ENCODE data around the gene SLC4A1. TPM values are rescaled to one million over a fixed set of nuclear protein-coding genes. Genes with fewer than 3 reads are reported as not detected.

The SLC4A1 gene
- total and polyA plus RNA-seq, 5 donors from 2014 or later, result not detected

DNA sequence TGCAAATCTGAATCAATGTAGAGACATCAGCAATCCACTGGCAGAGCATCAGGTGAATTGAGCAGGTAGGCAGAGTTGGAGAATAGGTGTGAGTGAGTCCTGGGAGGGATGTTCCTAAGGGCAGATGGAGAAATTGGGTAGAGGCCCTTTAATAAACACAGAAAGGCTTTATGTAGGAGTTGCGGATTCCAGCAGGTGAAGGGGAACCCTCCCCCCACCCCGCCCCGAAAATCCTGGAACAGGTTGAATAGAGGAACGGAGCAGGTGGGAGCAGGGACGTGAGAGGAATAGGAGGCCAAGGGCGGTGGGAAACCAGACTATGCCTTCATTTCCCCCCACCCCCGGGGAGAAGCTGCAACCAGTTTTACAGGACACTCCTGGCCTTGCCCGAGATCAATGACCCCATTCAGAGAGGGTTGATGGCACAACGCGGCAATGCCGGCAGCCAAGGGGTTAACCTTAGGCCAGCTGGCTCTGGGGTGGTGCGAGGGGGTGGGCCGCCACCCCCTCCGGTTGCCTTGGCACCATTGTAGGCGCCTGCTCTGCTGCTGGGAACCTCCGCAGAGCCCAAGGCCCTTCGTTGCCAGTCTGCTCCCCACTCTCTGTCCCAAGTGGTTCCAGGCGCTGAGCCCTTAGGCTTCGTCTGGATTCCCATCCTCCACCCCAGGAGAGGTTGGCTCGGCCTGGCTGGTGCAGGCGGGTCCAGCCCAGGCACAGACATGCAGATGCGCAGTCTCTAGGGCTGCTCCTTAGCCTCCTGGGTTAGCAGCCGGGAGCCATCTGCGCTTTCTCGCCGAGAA is 39.7 kb upstream of the SLC4A1 start:
- H3K4me3 ChIP-seq (ENCODE audit: low read depth, low read length), result no peak overlapping the region
- H3K9me3 ChIP-seq (ENCODE audit: control insufficient read depth in 2 of 2, low read length in 2 of 2), result no peaks in the 10 kb centered on the region
- Mint-ChIP-seq H3K4me3 (peak overlapping the region in 3 of 4 donors; percentile 0 to 72 (median 66)), H3K9me3 (peaks cover 0 to 4% (median 0%) of the 10 kb centered on the region in 7 donors), H3K36me3 (no peaks in the 10 kb centered on the region), H3K27me3 (peaks cover 40% of the 10 kb centered on the region), H3K4me1 (peaks cover 0 to 23% (median 8%) of the 10 kb centered on the region in 4 donors), H3K27ac (peak overlapping the region in 1 of 3 donors; percentile 28)
- H3K27ac ChIP-seq (ENCODE audit: insufficient read depth, low read length, poor library complexity, severe bottlenecking), result no peak overlapping the region
- H3K36me3 ChIP-seq (ENCODE audit: control insufficient read depth, insufficient read depth, low read length), result no peaks in the 10 kb centered on the region
- ATAC-seq (ENCODE audit: low read depth in 2 of 2) (no peak), DNase-seq (no peak)
- H3K27me3 ChIP-seq (ENCODE audit: control insufficient read depth, insufficient read depth, low read length), result peaks cover 10% of the 10 kb centered on the region
- peaks cover 17% of the 10 kb centered on the region for H3K4me1 ChIP-seq (ENCODE audit: control insufficient read depth, insufficient read depth, low read length, poor library complexity, severe bottlenecking)

DNA sequence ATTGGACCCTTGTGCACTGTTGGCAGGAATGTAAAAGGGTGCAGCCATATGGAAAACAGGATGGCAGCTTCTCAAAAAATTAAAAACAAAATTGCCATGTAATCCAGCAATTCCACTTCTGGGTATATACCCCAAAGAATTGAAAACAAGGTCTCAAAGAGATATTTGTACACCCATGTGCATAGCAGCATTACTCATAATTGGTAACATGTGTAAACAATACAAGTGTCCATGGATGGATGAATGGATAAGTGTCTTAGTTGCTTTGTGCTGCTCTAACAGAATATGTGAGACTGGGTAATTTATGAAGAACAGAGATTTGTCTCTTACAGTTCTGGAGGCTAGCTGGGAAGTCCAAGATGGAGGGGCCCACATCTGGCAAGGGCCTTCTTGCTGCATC is 36.7 kb upstream of the SLC4A1 start:
- no peaks in the 10 kb centered on the region for H3K9me3 ChIP-seq (ENCODE audit: control insufficient read depth in 2 of 2, low read length in 2 of 2)
- no peak overlapping the region for H3K4me3 ChIP-seq (ENCODE audit: low read depth, low read length)
- ATAC-seq (ENCODE audit: low read depth in 2 of 2) (no peak), DNase-seq (no peak)
- Mint-ChIP-seq H3K9me3 (peaks cover 0 to 2% (median 0%) of the 10 kb centered on the region in 7 donors), H3K4me3 (no peak overlapping the region), H3K27me3 (peaks cover 46% of the 10 kb centered on the region), H3K36me3 (no peaks in the 10 kb centered on the region), H3K4me1 (peaks cover 0 to 19% (median 6%) of the 10 kb centered on the region in 4 donors), H3K27ac (no peak overlapping the region)
- H3K27ac ChIP-seq (ENCODE audit: insufficient read depth, low read length, poor library complexity, severe bottlenecking), result no peak overlapping the region
- peaks cover 17% of the 10 kb centered on the region for H3K4me1 ChIP-seq (ENCODE audit: control insufficient read depth, insufficient read depth, low read length, poor library complexity, severe bottlenecking)
- H3K27me3 ChIP-seq (ENCODE audit: control insufficient read depth, insufficient read depth, low read length), result peaks cover 15% of the 10 kb centered on the region
- H3K36me3 ChIP-seq (ENCODE audit: control insufficient read depth, insufficient read depth, low read length), result no peaks in the 10 kb centered on the region

GRCh38 chr17:44297975-44298374 is 30.0 kb upstream of the SLC4A1 start:
- ATAC-seq (ENCODE audit: low read depth in 2 of 2) (no peak), DNase-seq (no peak)
- no peak overlapping the region for H3K4me3 ChIP-seq (ENCODE audit: low read depth, low read length)
- Mint-ChIP-seq H3K27ac (no peak overlapping the region), H3K27me3 (peaks cover 34% of the 10 kb centered on the region), H3K4me1 (peaks cover 0 to 6% (median 0%) of the 10 kb centered on the region in 4 donors), H3K36me3 (no peaks in the 10 kb centered on the region), H3K4me3 (no peak overlapping the region), H3K9me3 (no peaks in the 10 kb centered on the region)
- H3K4me1 ChIP-seq (ENCODE audit: control insufficient read depth, insufficient read depth, low read length, poor library complexity, severe bottlenecking), result no peaks in the 10 kb centered on the region
- H3K27me3 ChIP-seq (ENCODE audit: control insufficient read depth, insufficient read depth, low read length), result peaks cover 5% of the 10 kb centered on the region
- no peaks in the 10 kb centered on the region for H3K9me3 ChIP-seq (ENCODE audit: control insufficient read depth in 2 of 2, low read length in 2 of 2)
- no peaks in the 10 kb centered on the region for H3K36me3 ChIP-seq (ENCODE audit: control insufficient read depth, insufficient read depth, low read length)
- no peak overlapping the region for H3K27ac ChIP-seq (ENCODE audit: insufficient read depth, low read length, poor library complexity, severe bottlenecking)

DNA sequence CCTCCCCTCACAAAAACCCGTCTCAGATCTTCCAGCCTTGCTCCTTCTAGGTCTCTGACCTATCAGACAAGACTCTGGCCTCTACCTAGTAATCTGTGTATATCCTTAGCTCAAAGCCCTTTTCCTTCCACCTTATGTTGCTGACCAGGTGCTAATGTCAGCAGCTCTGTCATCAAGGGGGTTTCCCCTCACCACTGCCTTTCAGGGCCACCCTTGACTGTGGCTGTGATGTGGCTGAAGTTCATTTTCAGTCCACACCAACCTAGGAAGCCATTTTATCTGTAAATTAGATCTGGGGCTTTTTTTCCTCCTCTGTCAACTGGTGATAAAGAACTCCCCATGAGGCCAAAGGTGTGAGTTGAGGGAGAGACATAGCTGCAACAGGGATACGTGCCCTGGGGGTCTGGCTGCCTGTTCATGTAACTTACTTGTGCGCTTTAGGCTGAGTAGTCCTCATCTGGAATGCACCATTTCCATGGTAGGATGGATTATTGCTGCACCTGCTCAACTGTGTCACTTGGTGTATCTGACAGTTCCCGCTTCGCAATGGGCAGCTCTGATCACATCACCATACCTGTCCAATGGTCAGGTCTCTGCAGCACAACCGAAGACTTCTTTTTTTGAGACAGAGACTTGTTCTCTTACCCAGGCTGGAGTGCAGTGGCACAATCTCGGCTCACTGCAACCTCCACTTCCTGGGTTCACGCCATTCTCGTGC is 25.7 kb upstream of the SLC4A1 start:
- Mint-ChIP-seq H3K4me3 (no peak overlapping the region), H3K36me3 (no peaks in the 10 kb centered on the region), H3K9me3 (no peaks in the 10 kb centered on the region), H3K4me1 (no peaks in the 10 kb centered on the region), H3K27ac (no peak overlapping the region), H3K27me3 (peaks cover 33% of the 10 kb centered on the region)
- DNase-seq (no peak), ATAC-seq (ENCODE audit: low read depth in 2 of 2) (no peak)
- H3K36me3 ChIP-seq (ENCODE audit: control insufficient read depth, insufficient read depth, low read length), result no peaks in the 10 kb centered on the region
- H3K9me3 ChIP-seq (ENCODE audit: control insufficient read depth in 2 of 2, low read length in 2 of 2), result no peaks in the 10 kb centered on the region
- no peaks in the 10 kb centered on the region for H3K4me1 ChIP-seq (ENCODE audit: control insufficient read depth, insufficient read depth, low read length, poor library complexity, severe bottlenecking)
- H3K27me3 ChIP-seq (ENCODE audit: control insufficient read depth, insufficient read depth, low read length), result no peaks in the 10 kb centered on the region
- no peak overlapping the region for H3K4me3 ChIP-seq (ENCODE audit: low read depth, low read length)
- no peak overlapping the region for H3K27ac ChIP-seq (ENCODE audit: insufficient read depth, low read length, poor library complexity, severe bottlenecking)

DNA sequence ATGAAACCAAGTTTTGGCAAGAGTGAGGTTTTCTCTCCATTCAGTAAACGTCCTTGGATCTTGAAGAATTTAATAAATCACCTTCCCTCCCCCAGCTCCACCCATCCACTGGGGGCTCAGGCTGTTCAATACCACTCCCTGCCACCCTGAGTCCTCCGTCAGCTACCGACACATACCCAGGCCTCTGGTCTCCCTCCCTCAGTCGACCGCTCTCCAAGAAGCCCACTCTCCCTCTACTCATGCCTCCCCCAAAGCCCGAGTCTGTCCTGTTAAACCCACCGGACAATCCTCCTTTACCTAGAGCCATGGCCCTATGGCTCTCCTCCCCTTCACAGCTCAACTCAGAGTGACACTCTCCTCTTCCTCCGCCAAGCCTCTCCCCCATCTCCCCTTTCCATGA is 19.7 kb upstream of the SLC4A1 start:
- Histone ChIP-seq H3K9me3 (ENCODE audit: control insufficient read depth in 2 of 2, low read length in 2 of 2) (no peaks in the 10 kb centered on the region), H3K27ac (ENCODE audit: insufficient read depth, low read length, poor library complexity, severe bottlenecking) (no peak overlapping the region), H3K27me3 (ENCODE audit: control insufficient read depth, insufficient read depth, low read length) (no peaks in the 10 kb centered on the region), H3K4me1 (ENCODE audit: control insufficient read depth, insufficient read depth, low read length, poor library complexity, severe bottlenecking) (no peaks in the 10 kb centered on the region), H3K4me3 (ENCODE audit: low read depth, low read length) (no peak overlapping the region), H3K36me3 (ENCODE audit: control insufficient read depth, insufficient read depth, low read length) (no peaks in the 10 kb centered on the region)
- peaks cover 0 to 6% (median 0%) of the 10 kb centered on the region in 4 donors for H3K4me1 Mint-ChIP-seq
- DNase-seq (no peak), ATAC-seq (ENCODE audit: low read depth in 2 of 2) (no peak)
- H3K27me3 Mint-ChIP-seq, result peaks cover 26% of the 10 kb centered on the region
- H3K36me3 Mint-ChIP-seq, result no peaks in the 10 kb centered on the region
- H3K27ac Mint-ChIP-seq, result no peak overlapping the region
- H3K9me3 Mint-ChIP-seq, result no peaks in the 10 kb centered on the region
- no peak overlapping the region for H3K4me3 Mint-ChIP-seq

DNA sequence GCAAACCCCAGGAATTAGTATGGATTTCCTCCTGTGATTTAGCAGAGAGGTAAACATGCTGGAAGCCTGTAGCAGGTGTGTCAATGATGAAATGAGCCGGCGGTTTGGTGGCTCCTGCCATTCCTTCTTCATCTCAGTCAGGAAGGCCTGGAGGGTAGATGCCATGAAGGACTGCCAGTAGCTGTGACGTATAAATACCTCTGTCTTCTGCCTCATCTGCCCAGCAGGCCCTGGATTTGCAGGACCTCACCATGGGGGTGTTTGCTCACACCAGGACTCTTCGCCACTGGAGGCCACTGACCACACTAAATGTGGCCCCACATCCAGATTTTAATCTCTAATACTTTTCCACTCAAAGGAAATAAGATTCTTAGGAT is 16.1 kb upstream of the SLC4A1 start:
- Mint-ChIP-seq H3K36me3 (no peaks in the 10 kb centered on the region), H3K4me3 (no peak overlapping the region), H3K27me3 (peaks cover 17% of the 10 kb centered on the region), H3K4me1 (peaks cover 0 to 11% (median 5%) of the 10 kb centered on the region in 4 donors), H3K9me3 (no peaks in the 10 kb centered on the region), H3K27ac (no peak overlapping the region)
- Histone ChIP-seq H3K27ac (ENCODE audit: insufficient read depth, low read length, poor library complexity, severe bottlenecking) (no peak overlapping the region), H3K36me3 (ENCODE audit: control insufficient read depth, insufficient read depth, low read length) (no peaks in the 10 kb centered on the region), H3K9me3 (ENCODE audit: control insufficient read depth in 2 of 2, low read length in 2 of 2) (no peaks in the 10 kb centered on the region), H3K4me3 (ENCODE audit: low read depth, low read length) (no peak overlapping the region), H3K4me1 (ENCODE audit: control insufficient read depth, insufficient read depth, low read length, poor library complexity, severe bottlenecking) (peaks cover 6% of the 10 kb centered on the region), H3K27me3 (ENCODE audit: control insufficient read depth, insufficient read depth, low read length) (no peaks in the 10 kb centered on the region)
- no peak for DNase-seq
- ATAC-seq (ENCODE audit: low read depth in 2 of 2), result no peak

- DNase-seq (no peak), ATAC-seq (ENCODE audit: low read depth in 2 of 2) (no peak)
- Mint-ChIP-seq H3K4me1 (peaks cover 0 to 11% (median 5%) of the 10 kb centered on the region in 4 donors), H3K27me3 (peaks cover 17% of the 10 kb centered on the region), H3K9me3 (no peaks in the 10 kb centered on the region), H3K36me3 (no peaks in the 10 kb centered on the region), H3K27ac (no peak overlapping the region), H3K4me3 (no peak overlapping the region)
- Histone ChIP-seq H3K4me1 (ENCODE audit: control insufficient read depth, insufficient read depth, low read length, poor library complexity, severe bottlenecking) (peaks cover 6% of the 10 kb centered on the region), H3K9me3 (ENCODE audit: control insufficient read depth in 2 of 2, low read length in 2 of 2) (no peaks in the 10 kb centered on the region), H3K36me3 (ENCODE audit: control insufficient read depth, insufficient read depth, low read length) (no peaks in the 10 kb centered on the region), H3K27me3 (ENCODE audit: control insufficient read depth, insufficient read depth, low read length) (no peaks in the 10 kb centered on the region), H3K4me3 (ENCODE audit: low read depth, low read length) (no peak overlapping the region), H3K27ac (ENCODE audit: insufficient read depth, low read length, poor library complexity, severe bottlenecking) (no peak overlapping the region)
Observed at GRCh38 chr17:44283344-44284023, 15.5 kb upstream of the SLC4A1 start.

Data from CD4-positive, CD25-positive, alpha-beta regulatory T cell (primary cell).